H1 (cell line): ENCODE measurements around the gene STBD1. TPM values are rescaled to one million over a fixed set of nuclear protein-coding genes. Genes with fewer than 3 reads are reported as not detected.
A peak's percentile ranks its signal among the peaks of the same experiment; 100 is the strongest.

Source experiments
- CTCF ChIA-PET: fragments of 300-600 bp; sonication (Branson Sonifier 250); formaldehyde crosslinking; loops from one replicate; lab custom pipeline; 2021; ENCODE audit not compliant: partially characterized antibody; lab: Charles Lee
- POLR2A ChIA-PET: fragments of 300-600 bp; sonication (Branson Sonifier 250); formaldehyde crosslinking; loops from one replicate; lab custom pipeline; 2021; ENCODE audit warnings: inconsistent platforms; ENCODE audit not compliant: partially characterized antibody; lab: Charles Lee
- DNase-seq, 2 experiments: peaks; one replicate each; pipeline versions ENCODE4 v3.0.0 to v3.0.0-alpha.2; 2010 to 2022; ENCODE audit warnings: low spot score in 2 of 2, low read depth in 1 of 2, mixed read lengths in 1 of 2
- FAIRE-seq: peaks from 2 replicates; lab custom pipeline; 2011; peaks lifted over from hg19 to GRCh38; lab: Jason Lieb, UNC
- H2AFZ ChIP-seq: 2 replicates; pipeline ENCODE4 v1.8.1; 2012; ENCODE audit warnings: low read length, inconsistent platforms
- H2AK5ac ChIP-seq: 2 replicates; pipeline ENCODE4 v1.6.1; 2013; ENCODE audit warnings: low read depth, low read length
- H2BK120ac ChIP-seq: replicated peaks from 2 replicates; pipeline ENCODE3; 2013; ENCODE audit warnings: low read depth, low read length, inconsistent platforms
- H2BK12ac ChIP-seq: 2 replicates; pipeline ENCODE4 v1.6.1; 2013; ENCODE audit warnings: low read depth, low read length
- H2BK15ac ChIP-seq: 2 replicates; pipeline ENCODE4 v1.6.1; 2013; ENCODE audit warnings: low read length
- H2BK20ac ChIP-seq: 2 replicates; pipeline ENCODE4 v1.6.1; 2013; ENCODE audit warnings: low read length
- H2BK5ac ChIP-seq: 2 replicates; pipeline ENCODE4 v1.6.1; 2013; ENCODE audit warnings: low read depth, low read length
- H3K14ac ChIP-seq: 2 replicates; pipeline ENCODE4 v1.6.1; 2013; ENCODE audit warnings: inconsistent platforms; ENCODE audit not compliant: insufficient read length
- H3K18ac ChIP-seq: 2 replicates; pipeline ENCODE4 v1.6.1; 2013; ENCODE audit warnings: low read length; ENCODE audit errors: extremely low read depth
- H3K23ac ChIP-seq: 2 replicates; pipeline ENCODE4 v1.6.1; 2013; ENCODE audit warnings: inconsistent platforms; ENCODE audit not compliant: insufficient read length
- H3K23me2 ChIP-seq: 2 replicates; pipeline ENCODE4 v1.6.1; 2013; ENCODE audit warnings: low read depth, low read length
- H3K27ac ChIP-seq: 2 replicates; pipeline ENCODE4 v1.6.1; 2011; ENCODE audit warnings: low read depth, low read length, inconsistent platforms
- H3K27me3 ChIP-seq, 4 experiments: replicated peaks in 1 of 4; 1 replicate in 1 of 4; 2 replicates in 3 of 4; pipeline versions ENCODE4 v1.6.1 to v1.8.1; 2011 to 2013; ENCODE audit warnings: low read length in 3 of 4, mild to moderate bottlenecking in 3 of 4, inconsistent platforms in 2 of 4, mixed read lengths in 2 of 4, moderate library complexity in 1 of 4; ENCODE audit not compliant: control insufficient read depth in 3 of 4, insufficient read depth in 3 of 4; ENCODE audit errors: extremely low read depth in 1 of 4
- H3K36me3 ChIP-seq, 4 experiments: 2 replicates each; pipeline versions ENCODE4 v1.6.1 to v1.8.1; 2011 to 2013; ENCODE audit warnings: mild to moderate bottlenecking in 4 of 4, low read length in 3 of 4, moderate library complexity in 2 of 4, control low read depth in 1 of 4, inconsistent platforms in 1 of 4; ENCODE audit not compliant: insufficient read depth in 4 of 4, control insufficient read depth in 2 of 4
- H3K4ac ChIP-seq: replicated peaks from 2 replicates; pipeline ENCODE3; 2013; ENCODE audit warnings: low read length, low read depth, mixed read lengths, inconsistent platforms; ENCODE audit not compliant: insufficient read length
- H3K4me1 ChIP-seq, 4 experiments: replicated peaks in 1 of 4; 1 replicate in 1 of 4; 2 replicates in 3 of 4; pipeline versions ENCODE4 v1.6.1 to v1.8.1; 2011 to 2013; ENCODE audit warnings: low read length in 3 of 4, inconsistent platforms in 2 of 4, mixed read lengths in 1 of 4; ENCODE audit not compliant: insufficient read depth in 4 of 4, control insufficient read depth in 3 of 4
- H3K4me2 ChIP-seq, 2 experiments: 2 replicates each; pipeline versions ENCODE4 v1.6.1 to v1.8.1; 2011 to 2013; ENCODE audit warnings: low read depth in 2 of 2, low read length in 2 of 2, control low read depth in 1 of 2, inconsistent platforms in 1 of 2, mild to moderate bottlenecking in 1 of 2; ENCODE audit not compliant: insufficient read depth in 1 of 2
- H3K4me3 ChIP-seq, 4 experiments: fragments of 200-600, 300-600 bp in 1 of 4; sonication (generic), shearing (Covaris generic), sonication (Bioruptor Twin) in 1 of 4; 2 replicates each; pipeline versions ENCODE4 v1.5.1 to v1.8.1; 2011 to 2016; ENCODE audit warnings: low read length in 4 of 4, low read depth in 3 of 4, control low read depth in 2 of 4, inconsistent platforms in 2 of 4, mild to moderate bottlenecking in 2 of 4, mixed read lengths in 1 of 4, moderate library complexity in 1 of 4; ENCODE audit not compliant: insufficient read depth in 2 of 4; ENCODE audit errors: extremely low read depth in 1 of 4
- H3K56ac ChIP-seq: replicated peaks from 2 replicates; pipeline ENCODE3; 2013; ENCODE audit warnings: low read depth, mild to moderate bottlenecking, mixed read lengths, low read length, inconsistent platforms; ENCODE audit not compliant: insufficient read length
- H3K79me1 ChIP-seq: 2 replicates; pipeline ENCODE4 v1.6.1; 2013; ENCODE audit warnings: low read depth, low read length, control low read depth
- H3K79me2 ChIP-seq, 2 experiments: 2 replicates each; pipeline versions ENCODE4 v1.6.1 to v1.8.1; 2012 to 2013; ENCODE audit warnings: low read length in 2 of 2, mild to moderate bottlenecking in 2 of 2, inconsistent platforms in 1 of 2; ENCODE audit not compliant: insufficient read depth in 2 of 2, control insufficient read depth in 1 of 2
- H3K9ac ChIP-seq, 4 experiments: replicated peaks in 1 of 4; 1 replicate in 1 of 4; 2 replicates in 3 of 4; pipeline versions ENCODE4 v1.6.1 to v1.8.1; 2011 to 2013; ENCODE audit warnings: low read depth in 3 of 4, low read length in 3 of 4, control low read depth in 2 of 4, mild to moderate bottlenecking in 2 of 4, moderate library complexity in 2 of 4, inconsistent platforms in 1 of 4; ENCODE audit errors: extremely low read depth in 1 of 4
- H3K9me3 ChIP-seq, 2 experiments: 2 replicates each; pipeline versions ENCODE4 v1.6.1 to v1.8.1; 2012 to 2013; ENCODE audit warnings: mild to moderate bottlenecking in 2 of 2, moderate library complexity in 2 of 2, control low read depth in 1 of 2, inconsistent platforms in 1 of 2, low read depth in 1 of 2, low read length in 1 of 2, mixed read lengths in 1 of 2; ENCODE audit not compliant: insufficient read depth in 2 of 2
- H4K20me1 ChIP-seq, 2 experiments: replicated peaks in 1 of 2; 2 replicates each; pipeline versions ENCODE3 to v1.8.1; 2011 to 2013; ENCODE audit warnings: inconsistent platforms in 2 of 2, low read length in 2 of 2, mild to moderate bottlenecking in 1 of 2; ENCODE audit not compliant: insufficient read depth in 2 of 2, control insufficient read depth in 1 of 2
- H4K5ac ChIP-seq: 2 replicates; pipeline ENCODE4 v1.6.1; 2013; ENCODE audit warnings: low read length, low read depth, mixed read lengths, inconsistent platforms; ENCODE audit not compliant: insufficient read length
- H4K8ac ChIP-seq: 2 replicates; pipeline ENCODE4 v1.8.0; 2013; ENCODE audit warnings: mild to moderate bottlenecking, moderate library complexity, low read length, inconsistent platforms; ENCODE audit not compliant: insufficient read depth; ENCODE audit errors: extremely low read depth
- H4K91ac ChIP-seq: replicated peaks from 2 replicates; pipeline ENCODE3; 2013; ENCODE audit warnings: low read length, mixed read lengths, inconsistent platforms; ENCODE audit not compliant: insufficient read length
- RAD21 ChIP-seq, 2 experiments: IDR thresholded peaks in 1 of 2; conservative IDR thresholded peaks in 1 of 2; 2 replicates each; pipeline ENCODE4 v1.6.1; 2011; ENCODE audit warnings: low read depth in 2 of 2, low read length in 2 of 2, improper control_type of control experiment in 1 of 2, inconsistent platforms in 1 of 2, mild to moderate bottlenecking in 1 of 2, moderate library complexity in 1 of 2
- RBBP5 ChIP-seq: IDR thresholded peaks from 2 replicates; pipeline ENCODE4 v1.7.1; 2012; ENCODE audit warnings: low read depth, mild to moderate bottlenecking, inconsistent platforms, low read length, moderate library complexity, borderline replicate concordance
- SIRT6 ChIP-seq: IDR thresholded peaks from one replicate; pipeline ENCODE4 v1.7.1; 2012; ENCODE audit warnings: low read length, inconsistent platforms
- WGBS, 2 experiments: shearing (Covaris generic) in 1 of 2; methylation state at CpG; one replicate each; pipeline versions ENCODE4 v1.1.6 to v1.1.7; 2013 to 2015; ENCODE audit warnings: low lambda C conversion rate in 2 of 2, mixed read lengths in 2 of 2, inconsistent platforms in 1 of 2, low coverage in 1 of 2, missing lambda C conversion rate in 1 of 2; ENCODE audit not compliant: insufficient replicate concordance in 2 of 2, insufficient coverage in 1 of 2, insufficient read length in 1 of 2; ENCODE audit errors: extremely low coverage in 1 of 2, missing lambda C conversion rate in 1 of 2; 5-methylcytosine and 5-hydroxymethylcytosine counted together
- polyA plus RNA-seq, 7 experiments: library from polyadenylated mRNA; depleted of rRNA in 3 of 7; stranded (reverse) in 5 of 7; unstranded in 2 of 7; fragments of >200 nt in 5 of 7; fragments of 200-250 nt in 2 of 7; gene quantifications; 1 replicate in 5 of 7; 2 replicates in 1 of 7; 4 replicates in 1 of 7; pipeline versions ENCODE4 v1.2.1 to v1.2.3, GENCODE V29; 2011 to 2013; ENCODE audit warnings: missing spikeins in 2 of 7, mixed read lengths in 2 of 7
- total RNA-seq: library from RNA; stranded (reverse); fragmentation: NEBNext Ultra II Directional; extraction: Animal tissue kit (Norgen Biotek cat#: 25700); gene quantifications from 2 replicates; pipeline ENCODE4 v1.2.1, GENCODE V29; 2021

Gene STBD1
- total and polyA plus RNA-seq, 2 of the 8 experiments (the other 6 are each of a cell fraction or from before 2014, with no cell fraction given) = 0.45 to 1.7 TPM

- DNase-seq (no peak), FAIRE-seq (no peak)
- Histone ChIP-seq H3K4ac (no peak overlapping the region), H4K5ac (no peak overlapping the region), H3K14ac (no peak overlapping the region), H2BK120ac (no peak overlapping the region), H3K23ac (no peak overlapping the region), H4K20me1 (no peaks in the 10 kb centered on the region), H3K23me2 (no peaks in the 10 kb centered on the region), H3K27me3 (no peaks in the 10 kb centered on the region), H3K4me1 (no peaks in the 10 kb centered on the region), H3K36me3 (no peaks in the 10 kb centered on the region), H3K56ac (no peak overlapping the region), H3K9me3 (no peaks in the 10 kb centered on the region), H4K91ac (no peak overlapping the region), H2BK15ac (no peak overlapping the region), H2BK20ac (no peak overlapping the region), H2BK12ac (no peak overlapping the region), H3K79me1 (no peaks in the 10 kb centered on the region), H4K8ac (no peak overlapping the region), H3K27ac (no peak overlapping the region), H3K18ac (no peak overlapping the region), H3K4me2 (no peak overlapping the region), H3K4me3 (no peak overlapping the region), H3K9ac (no peak overlapping the region), H2BK5ac (no peak overlapping the region), H2AFZ (no peak overlapping the region), H2AK5ac (no peak overlapping the region), H3K79me2 (no peaks in the 10 kb centered on the region)
- 0 out of 4 replicates have a peak, but pooled peaks of 1 of the 2 experiments have one; percentile 9 for TF ChIP-seq RAD21 (IDR thresholded peaks at IDR 0.05 in 1 of 2, conservative IDR thresholded peaks at IDR 0.05 in 1 of 2; ENCODE audit: low read depth in 2 of 2, low read length in 2 of 2)
- no peak for TF ChIP-seq SIRT6
- TF ChIP-seq RBBP5 = no peak
- ChIA-PET CTCF (interaction anchor here (1.3 kb wide), 1 partner anchor 8 kb away, joined by 3 read pairs; no protein-coding TSS in a partner anchor), POLR2A (no interaction called here)
- WGBS, 2 experiments = 91% methylated on average over 3 of the region's 3 CpGs; no CpG with 5 or more reads in 1 of the 2 experiments
These were observed 48.7 kb upstream of the STBD1 start for GRCh38 chr4:76257824-76258223.
